ENCODE measurements around the gene SNRPF.

- TF ChIP-seq, protein P1, sequence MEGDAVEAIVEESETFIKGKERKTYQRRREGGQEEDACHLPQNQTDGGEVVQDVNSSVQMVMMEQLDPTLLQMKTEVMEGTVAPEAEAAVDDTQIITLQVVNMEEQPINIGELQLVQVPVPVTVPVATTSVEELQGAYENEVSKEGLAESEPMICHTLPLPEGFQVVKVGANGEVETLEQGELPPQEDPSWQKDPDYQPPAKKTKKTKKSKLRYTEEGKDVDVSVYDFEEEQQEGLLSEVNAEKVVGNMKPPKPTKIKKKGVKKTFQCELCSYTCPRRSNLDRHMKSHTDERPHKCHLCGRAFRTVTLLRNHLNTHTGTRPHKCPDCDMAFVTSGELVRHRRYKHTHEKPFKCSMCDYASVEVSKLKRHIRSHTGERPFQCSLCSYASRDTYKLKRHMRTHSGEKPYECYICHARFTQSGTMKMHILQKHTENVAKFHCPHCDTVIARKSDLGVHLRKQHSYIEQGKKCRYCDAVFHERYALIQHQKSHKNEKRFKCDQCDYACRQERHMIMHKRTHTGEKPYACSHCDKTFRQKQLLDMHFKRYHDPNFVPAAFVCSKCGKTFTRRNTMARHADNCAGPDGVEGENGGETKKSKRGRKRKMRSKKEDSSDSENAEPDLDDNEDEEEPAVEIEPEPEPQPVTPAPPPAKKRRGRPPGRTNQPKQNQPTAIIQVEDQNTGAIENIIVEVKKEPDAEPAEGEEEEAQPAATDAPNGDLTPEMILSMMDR (IDR thresholded peaks at IDR 0.05; ENCODE audit: low read depth, low read length): no peak
- TF ChIP-seq POLR2A (IDR thresholded peaks at IDR 0.05; ENCODE audit: extremely low read depth, insufficient read length): no peak
These were observed 24.1 kb downstream of the SNRPF start for GRCh38 chr12:95882873-95883272.
